Measurements from ENCODE around the gene DLGAP1.
"Not testable (repeated sequence)": the region's sequence is repeated elsewhere in the genome, so short reads cannot be mapped to it uniquely, and the experiment has no call there.

DLGAP1 gene

GRCh38 chr18:3650521-3651042 lies 804.5 kb downstream of the DLGAP1 start:
- H3K9me3 Mint-ChIP-seq, H3K27me3 Mint-ChIP-seq, H3K36me3 Mint-ChIP-seq, H3K4me3 Mint-ChIP-seq, H3K27ac Mint-ChIP-seq: not testable (repeated sequence)
- H3K4me1 Mint-ChIP-seq = peaks cover 34% of the 10 kb centered on the region

GRCh38 chr18:3649633-3650426 lies 805.3 kb downstream of the DLGAP1 start:
- Mint-ChIP-seq H3K4me3 (no peak overlapping the region), H3K9me3 (no peaks in the 10 kb centered on the region), H3K27ac (no peak overlapping the region), H3K4me1 (peaks cover 32% of the 10 kb centered on the region), H3K27me3 (no peaks in the 10 kb centered on the region), H3K36me3 (no peaks in the 10 kb centered on the region)

DNA sequence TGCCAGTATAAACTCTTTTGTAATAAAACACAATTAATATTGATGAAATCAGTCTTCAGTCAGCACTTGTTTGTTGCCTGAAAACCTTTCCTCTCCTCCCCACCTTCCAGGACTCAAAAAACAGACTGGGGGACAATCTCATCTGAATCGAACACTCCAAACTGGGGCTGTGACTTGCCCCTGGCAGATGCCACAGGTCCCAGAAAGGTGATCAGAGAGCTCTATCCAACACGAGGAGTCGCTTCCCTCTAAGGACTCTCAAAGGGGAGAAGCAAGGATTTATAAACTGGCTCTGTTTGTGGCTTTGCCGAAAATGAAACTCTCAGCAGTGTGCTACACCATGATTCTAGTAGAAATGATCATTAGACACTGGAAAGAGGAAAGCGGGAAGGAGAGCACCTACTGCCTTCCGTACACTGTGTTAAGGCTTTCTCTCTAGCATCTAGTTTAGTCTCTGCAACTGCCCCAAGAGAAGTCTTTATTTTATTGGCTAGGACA lies 805.9 kb downstream of the DLGAP1 start:
- H3K4me3 Mint-ChIP-seq = no peak overlapping the region
- no peaks in the 10 kb centered on the region for H3K9me3 Mint-ChIP-seq
- H3K4me1 Mint-ChIP-seq = peaks cover 26% of the 10 kb centered on the region
- H3K27ac Mint-ChIP-seq = no peak overlapping the region
- no peaks in the 10 kb centered on the region for H3K27me3 Mint-ChIP-seq
- no peaks in the 10 kb centered on the region for H3K36me3 Mint-ChIP-seq

- Mint-ChIP-seq H3K36me3 (no peaks in the 10 kb centered on the region), H3K9me3 (no peaks in the 10 kb centered on the region), H3K27me3 (no peaks in the 10 kb centered on the region), H3K4me1 (peaks cover 30% of the 10 kb centered on the region), H3K27ac (no peak overlapping the region), H3K4me3 (no peak overlapping the region)
Observed at GRCh38 chr18:3648641-3649040, 806.5 kb downstream of the DLGAP1 start.

DNA sequence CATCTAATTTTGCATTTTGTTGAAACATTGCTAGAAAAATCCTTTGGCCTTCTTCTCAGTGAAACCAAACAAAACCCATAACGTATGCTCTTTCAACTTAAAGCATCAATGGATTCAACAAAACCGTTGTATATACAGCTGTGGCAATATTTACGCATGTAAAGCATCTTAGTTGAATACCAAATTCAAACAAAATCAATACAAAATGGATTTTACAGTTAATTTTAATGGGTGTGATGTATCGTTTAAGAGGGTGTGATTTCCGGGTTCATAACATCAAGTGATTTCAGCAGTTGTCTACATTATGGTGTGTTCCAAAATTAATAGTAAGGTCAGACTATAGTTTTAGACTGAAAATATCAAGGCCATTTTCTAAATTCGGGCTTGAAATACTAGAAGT lies 806.9 kb downstream of the DLGAP1 start:
- no peak overlapping the region for H3K4me3 Mint-ChIP-seq
- no peaks in the 10 kb centered on the region for H3K27me3 Mint-ChIP-seq
- H3K9me3 Mint-ChIP-seq = no peaks in the 10 kb centered on the region
- no peaks in the 10 kb centered on the region for H3K36me3 Mint-ChIP-seq
- H3K4me1 Mint-ChIP-seq = peaks cover 30% of the 10 kb centered on the region
- no peak overlapping the region for H3K27ac Mint-ChIP-seq

- Mint-ChIP-seq H3K9me3 (peaks cover 5% of the 10 kb centered on the region), H3K4me3 (no peak overlapping the region), H3K4me1 (peaks cover 30% of the 10 kb centered on the region)
Observed at GRCh38 chr18:3647636-3648035, 807.5 kb downstream of the DLGAP1 start.

DNA sequence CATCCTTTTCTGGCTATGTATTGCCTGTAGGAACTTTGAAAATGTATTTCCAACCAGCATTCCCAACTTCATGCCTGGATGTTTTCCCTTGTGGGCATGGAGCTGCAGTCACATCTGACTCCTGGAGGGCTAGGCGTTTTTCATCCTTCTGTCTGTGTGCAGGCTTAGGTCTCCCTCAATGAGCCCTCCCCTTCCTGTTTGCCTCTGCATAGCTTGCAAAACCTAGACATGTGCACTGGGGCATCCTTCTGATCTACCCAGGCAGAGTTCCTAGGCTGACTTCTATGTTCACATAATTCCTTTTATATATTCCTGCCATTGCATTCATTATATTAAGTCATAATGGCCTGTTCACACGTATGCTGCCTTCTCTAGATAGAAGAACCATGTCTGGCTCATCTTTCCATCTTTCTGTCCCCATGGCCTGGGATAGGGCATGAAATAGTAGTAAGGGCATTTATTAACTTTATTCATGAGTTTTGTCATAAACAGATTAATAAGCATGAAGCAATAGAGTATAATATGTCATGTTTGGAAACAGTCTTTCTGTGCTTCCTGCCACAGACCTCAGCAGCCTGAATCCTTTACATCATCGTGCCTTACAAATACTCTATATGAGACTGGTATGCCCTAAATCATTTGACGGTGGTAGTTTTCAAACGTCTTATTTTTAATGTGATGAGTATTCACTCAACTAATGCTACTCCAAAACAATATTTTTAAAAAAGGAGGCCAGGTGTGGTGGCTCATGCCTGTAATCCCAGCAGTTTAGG lies 809.5 kb downstream of the DLGAP1 start:
- no peak overlapping the region for H3K27ac Mint-ChIP-seq
- H3K27me3 Mint-ChIP-seq = no peaks in the 10 kb centered on the region
- H3K9me3 Mint-ChIP-seq = peaks cover 5% of the 10 kb centered on the region
- H3K4me1 Mint-ChIP-seq = peaks cover 30% of the 10 kb centered on the region
- H3K36me3 Mint-ChIP-seq = no peaks in the 10 kb centered on the region
- no peak overlapping the region for H3K4me3 Mint-ChIP-seq

More at GRCh38 chr18:3647636-3648035, 807.5 kb downstream of the DLGAP1 start:
- Mint-ChIP-seq H3K27ac (no peak overlapping the region), H3K36me3 (no peaks in the 10 kb centered on the region), H3K27me3 (no peaks in the 10 kb centered on the region)

GRCh38 chr18:3634250-3634939 lies 820.7 kb downstream of the DLGAP1 start:
- peak overlapping the region; percentile 93 for H3K27ac Mint-ChIP-seq
- H3K4me1 Mint-ChIP-seq = peaks cover 35% of the 10 kb centered on the region
- H3K27me3 Mint-ChIP-seq = no peaks in the 10 kb centered on the region
- peak overlapping the region; percentile 63 for H3K4me3 Mint-ChIP-seq
- H3K9me3 Mint-ChIP-seq = peaks cover 5% of the 10 kb centered on the region
- no peaks in the 10 kb centered on the region for H3K36me3 Mint-ChIP-seq

GRCh38 chr18:3631887-3632286 lies 823.2 kb downstream of the DLGAP1 start:
- Mint-ChIP-seq H3K36me3 (no peaks in the 10 kb centered on the region), H3K4me3 (no peak overlapping the region), H3K27ac (no peak overlapping the region), H3K27me3 (no peaks in the 10 kb centered on the region), H3K9me3 (peaks cover 5% of the 10 kb centered on the region), H3K4me1 (peaks cover 44% of the 10 kb centered on the region)

- Mint-ChIP-seq H3K27ac (no peak overlapping the region), H3K9me3 (no peaks in the 10 kb centered on the region), H3K27me3 (no peaks in the 10 kb centered on the region), H3K4me3 (no peak overlapping the region), H3K4me1 (peaks cover 37% of the 10 kb centered on the region), H3K36me3 (no peaks in the 10 kb centered on the region)
Observed at GRCh38 chr18:3626929-3627458, 828.1 kb downstream of the DLGAP1 start.

DNA sequence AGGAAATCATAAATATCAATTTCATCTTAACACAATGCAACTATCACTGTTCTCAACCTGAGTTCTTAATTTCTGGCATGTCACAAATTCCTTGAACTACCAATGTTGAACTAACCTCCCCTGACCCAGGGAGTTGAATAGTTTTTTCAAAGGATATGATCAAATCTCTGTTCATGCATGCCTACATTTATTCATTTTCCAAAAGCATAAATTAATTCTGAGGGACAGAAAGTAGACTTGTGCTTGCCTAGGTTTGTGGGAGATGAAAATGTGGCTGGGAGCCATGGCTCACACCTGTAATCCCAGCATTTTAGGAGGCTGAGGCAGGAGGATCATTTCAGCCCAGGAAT lies 829.4 kb downstream of the DLGAP1 start:
- no peaks in the 10 kb centered on the region for H3K9me3 Mint-ChIP-seq
- H3K4me3 Mint-ChIP-seq = peak overlapping the region; percentile 33
- no peaks in the 10 kb centered on the region for H3K36me3 Mint-ChIP-seq
- H3K4me1 Mint-ChIP-seq = peaks cover 37% of the 10 kb centered on the region
- H3K27ac Mint-ChIP-seq = peak overlapping the region; percentile 79
- no peaks in the 10 kb centered on the region for H3K27me3 Mint-ChIP-seq

GRCh38 chr18:3624935-3625741 lies 830.0 kb downstream of the DLGAP1 start:
- Mint-ChIP-seq H3K36me3 (no peaks in the 10 kb centered on the region), H3K27ac (peak overlapping the region; percentile 79), H3K27me3 (no peaks in the 10 kb centered on the region), H3K9me3 (no peaks in the 10 kb centered on the region), H3K4me1 (peaks cover 37% of the 10 kb centered on the region), H3K4me3 (peak overlapping the region; percentile 56)

- Mint-ChIP-seq H3K4me3 (peak overlapping the region; percentile 56), H3K27ac (peak overlapping the region; percentile 79), H3K4me1 (peaks cover 37% of the 10 kb centered on the region), H3K27me3 (no peaks in the 10 kb centered on the region), H3K9me3 (no peaks in the 10 kb centered on the region), H3K36me3 (no peaks in the 10 kb centered on the region)
Observed at GRCh38 chr18:3624546-3624934, 830.6 kb downstream of the DLGAP1 start.

- Mint-ChIP-seq H3K27me3 (no peaks in the 10 kb centered on the region), H3K4me3 (peak overlapping the region; percentile 56), H3K4me1 (peaks cover 37% of the 10 kb centered on the region), H3K36me3 (no peaks in the 10 kb centered on the region), H3K27ac (peak overlapping the region; percentile 79), H3K9me3 (no peaks in the 10 kb centered on the region)
Observed at GRCh38 chr18:3623769-3624545, 831.1 kb downstream of the DLGAP1 start.

All from activated naive CD4-positive, alpha-beta T cell treated with anti-CD3 and anti-CD28 coated beads, Interleukin-2, amount 50 U/mL, for 24 hours (primary cell).